Spinal cord (tissue), 10 donors: ENCODE results near the gene NFAT5. TPM values are rescaled to one million over a fixed set of nuclear protein-coding genes. Genes with fewer than 3 reads are reported as not detected.
A peak's percentile ranks its signal among the peaks of the same experiment; 100 is the strongest.

Experiments used
- DNase-seq, 6 donors: peaks; one replicate each; pipeline versions ENCODE4 v3.0.0 to v3.0.0-alpha.2; 2013 to 2015; ENCODE audit warnings: low spot score in 6 of 6, low read depth in 4 of 6
- H3K27ac ChIP-seq: one replicate; pipeline ENCODE4 v1.5.1; 2013; ENCODE audit warnings: low read depth, low read length, control low read depth
- H3K27me3 ChIP-seq: one replicate; pipeline ENCODE4 v1.6.1; 2013; ENCODE audit warnings: low read length; ENCODE audit not compliant: control insufficient read depth, insufficient read depth
- H3K36me3 ChIP-seq: one replicate; pipeline ENCODE4 v1.6.1; 2013; ENCODE audit warnings: low read length; ENCODE audit not compliant: control insufficient read depth, insufficient read depth
- H3K4me1 ChIP-seq: one replicate; pipeline ENCODE4 v1.6.1; 2013; ENCODE audit warnings: low read length; ENCODE audit not compliant: control insufficient read depth, insufficient read depth
- H3K4me3 ChIP-seq: one replicate; pipeline ENCODE4 v1.5.1; 2013; ENCODE audit warnings: low read depth, low read length, control low read depth
- H3K9me3 ChIP-seq: one replicate; pipeline ENCODE4 v1.6.1; 2013; ENCODE audit warnings: low read length; ENCODE audit not compliant: control insufficient read depth, insufficient read depth
- WGBS: methylation state at CpG from one replicate; pipeline ENCODE4 v1.1.5; 2013; ENCODE audit warnings: missing lambda C conversion rate; ENCODE audit not compliant: insufficient coverage; 5-methylcytosine and 5-hydroxymethylcytosine counted together
- polyA plus RNA-seq, 2 donors: library from polyadenylated mRNA; unstranded; fragments of 120-200 nt; gene quantifications; one replicate each; pipeline ENCODE4 v1.2.1, GENCODE V29; 2013; ENCODE audit not compliant: insufficient read length in 2 of 2
- total RNA-seq, 2 donors: library from RNA; depleted of rRNA in 1 of 2; stranded (reverse); fragments of 120-200 nt in 1 of 2; fragments of >200 nt in 1 of 2; gene quantifications; one replicate each; pipeline versions ENCODE4 v1.2.3 to v1.2.4, GENCODE V29; 2013 to 2014
- donor health status: healthy.

NFAT5 gene
- total and polyA plus RNA-seq, 4 donors, result 14.7 to 44.9 (median 26.4) TPM

DNA sequence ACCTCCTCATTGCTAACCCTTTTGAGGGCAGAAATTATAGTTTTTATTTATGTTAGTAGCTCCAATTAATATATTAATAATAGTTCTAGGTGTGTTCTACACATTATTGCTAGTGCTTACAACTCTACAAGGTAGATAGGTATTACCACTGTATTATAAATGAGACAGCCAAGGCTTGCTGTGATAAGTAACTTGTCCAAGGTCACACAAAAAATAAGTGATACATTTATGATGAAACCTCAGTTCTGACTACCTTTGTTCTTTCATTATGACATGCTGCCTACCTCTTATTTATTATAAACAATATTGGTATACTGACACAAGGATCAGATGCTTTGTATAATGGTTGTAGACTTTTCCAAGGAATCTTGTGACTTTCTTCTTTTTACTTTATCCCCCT lies 41.2 kb downstream of the NFAT5 start:
- Histone ChIP-seq H3K27me3 (no peaks in the 10 kb centered on the region), H3K4me1 (no peaks in the 10 kb centered on the region), H3K9me3 (no peaks in the 10 kb centered on the region), H3K36me3 (peaks cover 3% of the 10 kb centered on the region), H3K27ac (no peak overlapping the region), H3K4me3 (no peak overlapping the region)
- DNase-seq, result no peak

DNA sequence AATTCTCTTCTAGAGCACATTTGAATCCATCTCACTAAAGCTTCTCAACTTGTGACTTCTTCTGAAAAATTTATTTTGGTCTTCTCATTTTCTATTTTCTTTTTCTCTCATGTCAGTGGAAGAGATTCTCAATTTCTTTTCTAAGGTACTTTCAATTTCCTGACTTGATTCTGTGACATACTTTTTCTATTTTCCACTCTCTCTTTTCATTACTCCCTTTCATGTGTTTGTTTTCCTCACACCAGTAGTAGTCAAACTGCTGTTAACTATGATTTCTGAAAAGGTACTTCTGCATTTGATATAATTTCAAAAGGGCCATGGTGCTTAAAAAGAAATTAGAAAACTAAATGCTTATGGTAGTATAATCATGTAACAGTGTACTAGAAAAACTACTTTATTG lies 41.9 kb downstream of the NFAT5 start:
- H3K4me3 ChIP-seq, result no peak overlapping the region
- H3K4me1 ChIP-seq, result no peaks in the 10 kb centered on the region
- no peak overlapping the region for H3K27ac ChIP-seq
- no peak for DNase-seq
- H3K36me3 ChIP-seq, result peaks cover 3% of the 10 kb centered on the region
- no peaks in the 10 kb centered on the region for H3K9me3 ChIP-seq
- H3K27me3 ChIP-seq, result no peaks in the 10 kb centered on the region

DNA sequence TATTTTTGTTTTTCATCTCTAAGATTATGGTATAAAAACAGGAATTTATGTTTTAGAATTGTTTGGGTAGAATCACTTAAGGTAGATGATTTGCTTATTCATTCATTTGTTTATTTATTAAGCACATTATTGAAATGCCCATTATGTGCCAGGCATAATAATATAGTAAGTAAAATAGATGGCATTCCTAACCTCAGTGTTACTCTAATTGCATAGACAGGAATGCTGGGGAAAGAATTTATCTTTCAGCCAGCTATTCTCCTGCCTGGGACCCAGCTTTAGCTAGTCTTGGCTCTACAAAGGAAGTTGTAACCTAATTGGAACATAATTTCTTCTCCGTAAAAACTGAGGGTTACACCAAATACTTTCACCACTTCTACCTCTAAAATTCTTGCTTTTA lies 44.6 kb downstream of the NFAT5 start:
- Histone ChIP-seq H3K9me3 (no peaks in the 10 kb centered on the region), H3K4me3 (no peak overlapping the region), H3K27ac (no peak overlapping the region), H3K27me3 (no peaks in the 10 kb centered on the region), H3K36me3 (peaks cover 3% of the 10 kb centered on the region), H3K4me1 (no peaks in the 10 kb centered on the region)
- WGBS, result no CpG with 5 or more reads among the region's 1 CpG
- DNase-seq, result peak in 1 of 6 donors; percentile 14

DNA sequence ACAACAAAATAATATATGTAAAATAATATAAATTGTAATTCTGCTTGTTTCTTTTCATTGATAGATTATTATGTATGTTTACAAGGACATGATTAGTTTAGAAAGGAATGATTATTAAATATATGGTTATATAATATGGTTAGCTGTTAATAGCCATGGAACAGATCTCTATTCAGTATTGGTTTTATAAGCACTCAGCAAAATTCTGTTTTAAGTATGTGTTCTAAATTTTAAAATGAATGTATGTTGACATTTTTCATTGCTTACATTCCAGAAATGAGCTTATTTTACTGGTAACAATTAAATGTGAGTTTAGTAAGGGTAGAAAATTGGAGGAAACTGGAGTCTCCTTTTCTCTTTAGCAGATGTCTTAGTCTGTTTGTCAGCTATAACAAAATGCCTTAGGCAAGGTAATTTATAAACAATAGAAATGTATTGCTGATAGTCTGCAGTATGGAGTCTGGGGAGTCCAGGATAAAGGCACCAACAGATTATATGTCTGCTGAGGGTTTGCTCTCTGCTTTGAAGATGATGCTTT lies 45.4 kb downstream of the NFAT5 start:
- Histone ChIP-seq H3K4me3 (no peak overlapping the region), H3K27me3 (no peaks in the 10 kb centered on the region), H3K9me3 (no peaks in the 10 kb centered on the region), H3K36me3 (peaks cover 3% of the 10 kb centered on the region), H3K4me1 (no peaks in the 10 kb centered on the region), H3K27ac (no peak overlapping the region)
- no peak for DNase-seq

DNA sequence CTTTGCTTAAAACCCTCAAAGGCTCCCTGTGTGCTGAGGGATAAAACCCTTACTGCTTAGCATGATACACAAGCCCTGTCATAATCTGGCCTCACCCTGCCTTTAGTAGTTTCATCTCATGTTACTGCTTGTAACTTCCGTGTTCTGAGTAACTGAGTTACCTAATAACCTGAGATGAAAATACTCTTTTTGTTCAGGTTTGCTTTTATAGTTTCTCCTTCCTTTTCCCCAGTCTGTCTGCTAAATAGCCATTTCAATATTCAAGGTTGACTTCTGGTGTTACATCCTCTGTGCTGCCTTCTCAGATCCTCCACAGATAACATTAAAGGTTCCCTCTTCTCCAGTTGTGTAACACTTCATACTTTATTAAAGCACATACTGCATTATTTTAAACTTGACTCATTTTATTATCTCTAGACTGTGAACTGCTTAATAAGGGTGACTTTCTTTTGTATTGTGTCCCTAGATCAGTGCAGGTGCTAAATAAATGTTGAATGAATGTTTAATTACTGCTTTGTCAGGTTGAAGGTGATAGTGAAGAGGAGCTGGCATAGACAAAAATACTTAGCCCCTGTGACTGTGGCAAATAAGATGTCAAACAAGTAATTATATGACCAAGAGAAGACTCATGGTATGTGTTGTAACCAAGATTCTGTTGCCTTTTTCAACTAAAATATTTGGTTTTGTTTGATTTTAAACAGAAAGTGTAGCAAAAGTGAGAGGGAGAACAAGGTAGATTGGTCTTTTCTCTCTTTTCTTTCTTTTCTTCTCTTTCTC lies 47.8 kb downstream of the NFAT5 start:
- no CpG with 5 or more reads among the region's 1 CpG for WGBS
- no peaks in the 10 kb centered on the region for H3K27me3 ChIP-seq
- no peak overlapping the region for H3K27ac ChIP-seq
- H3K4me1 ChIP-seq, result no peaks in the 10 kb centered on the region
- no peak overlapping the region for H3K4me3 ChIP-seq
- no peak for DNase-seq
- no peaks in the 10 kb centered on the region for H3K9me3 ChIP-seq
- no peaks in the 10 kb centered on the region for H3K36me3 ChIP-seq

DNA sequence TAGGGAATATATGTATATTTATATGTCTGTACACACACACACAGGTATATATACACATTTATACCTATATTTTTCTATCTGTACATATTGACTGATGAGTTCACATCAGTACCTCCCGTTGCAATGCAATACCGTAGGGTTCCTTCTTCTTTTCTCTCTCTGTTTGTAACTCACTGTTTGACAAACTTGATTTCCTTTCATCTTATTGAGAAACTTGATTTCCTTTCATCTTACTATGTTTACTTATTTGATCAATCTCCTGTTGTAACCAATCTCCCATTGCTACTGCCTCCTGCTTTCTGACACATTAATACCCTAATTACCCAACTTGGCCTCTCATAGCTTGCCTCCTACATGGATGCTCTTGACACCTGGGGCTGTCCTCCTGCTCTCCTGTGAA lies 49.8 kb downstream of the NFAT5 start:
- H3K4me3 ChIP-seq, result no peak overlapping the region
- H3K27me3 ChIP-seq, result no peaks in the 10 kb centered on the region
- DNase-seq, result no peak
- no peaks in the 10 kb centered on the region for H3K9me3 ChIP-seq
- H3K36me3 ChIP-seq, result no peaks in the 10 kb centered on the region
- H3K4me1 ChIP-seq, result no peaks in the 10 kb centered on the region
- WGBS, result 95% methylated on average over 2 of the region's 2 CpGs
- no peak overlapping the region for H3K27ac ChIP-seq

DNA sequence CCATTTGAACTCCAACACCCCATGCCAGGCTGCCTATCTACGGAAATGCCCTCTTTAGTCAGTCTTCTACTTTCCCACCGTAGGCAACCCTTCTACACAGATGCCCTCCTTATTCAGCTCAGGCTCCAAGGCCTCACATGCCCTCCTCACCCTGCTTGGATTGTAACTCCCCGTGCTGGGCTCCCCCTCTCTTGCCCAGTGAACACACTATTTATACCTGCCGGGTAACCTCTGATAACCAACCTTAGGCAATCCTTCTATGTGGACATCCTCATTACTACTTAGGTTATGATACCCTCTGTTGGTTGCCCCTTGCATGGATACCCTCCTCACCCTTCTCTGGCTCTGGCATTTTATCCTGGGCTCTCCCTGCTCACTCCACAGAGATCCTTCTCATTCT lies 50.3 kb downstream of the NFAT5 start:
- Histone ChIP-seq H3K36me3 (no peaks in the 10 kb centered on the region), H3K27ac (no peak overlapping the region), H3K4me3 (no peak overlapping the region), H3K4me1 (no peaks in the 10 kb centered on the region), H3K27me3 (no peaks in the 10 kb centered on the region), H3K9me3 (no peaks in the 10 kb centered on the region)
- DNase-seq, result no peak
- 92% methylated on average over 4 of the region's 4 CpGs for WGBS

DNA sequence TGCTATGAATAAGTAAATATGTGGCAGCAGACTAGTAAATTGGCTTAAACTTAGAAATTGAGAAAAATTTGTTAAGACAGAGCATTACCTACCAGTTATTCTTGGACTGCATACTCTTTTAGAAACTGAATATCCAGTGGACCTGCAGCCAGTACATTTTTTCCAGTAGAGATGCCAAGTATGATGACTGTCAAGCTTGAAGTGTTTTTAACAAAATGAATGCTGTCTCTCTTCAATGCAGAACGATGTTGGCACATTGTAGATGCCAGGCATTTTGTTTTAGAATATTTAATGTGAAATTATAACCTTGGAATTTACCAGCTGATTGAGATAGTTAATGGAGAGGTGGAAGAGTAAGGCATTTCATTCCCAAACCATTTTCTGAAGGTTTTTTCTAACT lies 52.5 kb downstream of the NFAT5 start:
- no CpG with 5 or more reads among the region's 1 CpG for WGBS
- DNase-seq, result peak in 1 of 6 donors; percentile 38
- H3K4me1 ChIP-seq, result no peaks in the 10 kb centered on the region
- H3K27me3 ChIP-seq, result no peaks in the 10 kb centered on the region
- no peaks in the 10 kb centered on the region for H3K9me3 ChIP-seq
- no peaks in the 10 kb centered on the region for H3K36me3 ChIP-seq
- no peak overlapping the region for H3K4me3 ChIP-seq
- H3K27ac ChIP-seq, result no peak overlapping the region

DNA sequence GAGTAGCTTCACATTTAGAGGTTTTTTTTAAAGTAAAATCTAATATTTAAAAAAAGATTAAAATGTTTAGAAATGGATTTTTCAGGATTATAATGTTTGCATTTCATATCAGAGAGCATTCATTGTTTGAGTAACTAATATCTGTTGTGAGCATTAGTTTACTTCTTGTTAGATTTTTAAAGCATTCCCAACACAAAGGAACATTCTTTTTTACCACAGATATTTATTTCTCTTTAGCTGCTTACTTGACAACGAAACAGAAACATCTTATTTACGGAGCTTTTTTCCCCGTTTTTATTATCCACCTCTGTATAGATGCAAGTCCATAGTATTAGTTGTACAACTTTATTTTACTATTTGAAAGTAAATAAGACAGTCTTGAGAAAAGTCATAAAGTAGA lies 53.0 kb downstream of the NFAT5 start:
- no peak for DNase-seq
- Histone ChIP-seq H3K4me3 (no peak overlapping the region), H3K27ac (no peak overlapping the region), H3K27me3 (no peaks in the 10 kb centered on the region), H3K36me3 (no peaks in the 10 kb centered on the region), H3K4me1 (no peaks in the 10 kb centered on the region), H3K9me3 (no peaks in the 10 kb centered on the region)
- WGBS, result no CpG with 5 or more reads among the region's 3 CpGs

DNA sequence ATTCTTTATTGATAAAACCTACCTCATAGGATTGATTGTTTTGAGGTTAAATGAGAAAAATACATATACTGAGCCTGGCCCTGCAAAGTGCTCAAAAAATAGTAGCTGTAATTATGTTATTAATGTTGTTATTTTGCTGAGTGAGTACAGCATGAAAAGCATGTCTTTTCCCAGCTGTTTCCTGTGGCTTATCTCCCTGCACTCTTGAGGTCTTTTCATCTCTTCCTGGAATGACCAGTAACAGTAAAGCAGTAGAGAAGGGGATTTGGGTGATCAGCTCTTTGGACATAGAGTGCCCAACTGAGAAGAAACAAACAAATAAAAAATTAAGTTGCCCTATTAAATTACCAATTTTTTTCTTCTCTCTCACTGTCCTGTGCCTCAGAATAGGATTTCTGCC lies 53.7 kb downstream of the NFAT5 start:
- no peaks in the 10 kb centered on the region for H3K4me1 ChIP-seq
- H3K27ac ChIP-seq, result no peak overlapping the region
- no peaks in the 10 kb centered on the region for H3K27me3 ChIP-seq
- DNase-seq, result no peak
- H3K4me3 ChIP-seq, result no peak overlapping the region
- no peaks in the 10 kb centered on the region for H3K36me3 ChIP-seq
- no peaks in the 10 kb centered on the region for H3K9me3 ChIP-seq
